Endothelial cell of umbilical vein (primary cell): ENCODE results near the gene PLLP. TPM values are rescaled to one million over a fixed set of nuclear protein-coding genes. Genes with fewer than 3 reads are reported as not detected.

ENCODE experiments used
- BruUV-seq: library from RNA; stranded (reverse); fragments of 400-500 nt; replicated peaks from 2 replicates; lab custom pipeline; 2021; lab: Mats Ljungman, UMichigan
- CTCF ChIA-PET: fragments of 300-600, 350-600 bp; sonication (Branson Sonifier 250); formaldehyde crosslinking; loops from one replicate; lab custom pipeline; 2021; ENCODE audit warnings: antibody characterized with exemption, inconsistent platforms; lab: Charles Lee
- POLR2A ChIA-PET: fragments of 300-600, 350-600 bp; sonication (Branson Sonifier 250); formaldehyde crosslinking; loops from one replicate; lab custom pipeline; 2021; ENCODE audit warnings: antibody characterized with exemption, inconsistent platforms; lab: Charles Lee
- DNase-seq: peaks from one replicate; pipeline ENCODE4 v3.0.0-alpha.2; 2011; ENCODE audit warnings: low read depth, low spot score
- FAIRE-seq: peaks from 2 replicates; lab custom pipeline; 2011; peaks lifted over from hg19 to GRCh38; lab: Jason Lieb, UNC
- H2AFZ ChIP-seq: 2 replicates; pipeline ENCODE4 v1.6.0; 2012; ENCODE audit warnings: low read depth, low read length, control low read depth, inconsistent platforms
- H3K27ac ChIP-seq: 2 replicates; pipeline ENCODE4 v1.5.1; 2011; ENCODE audit warnings: low read depth, mild to moderate bottlenecking, control low read depth, low read length, moderate library complexity; ENCODE audit not compliant: insufficient read depth
- H3K27me3 ChIP-seq, 2 experiments: 2 replicates each; pipeline versions ENCODE4 v1.6.0 to v1.6.1; 2011; ENCODE audit warnings: low read length in 2 of 2, mixed read lengths in 1 of 2; ENCODE audit not compliant: control insufficient read depth in 2 of 2, insufficient read depth in 2 of 2
- H3K36me3 ChIP-seq, 2 experiments: 2 replicates in 1 of 2; 3 replicates in 1 of 2; pipeline ENCODE4 v1.5.1; 2011; ENCODE audit warnings: low read length in 2 of 2, mild to moderate bottlenecking in 1 of 2, moderate library complexity in 1 of 2; ENCODE audit not compliant: control insufficient read depth in 2 of 2, insufficient read depth in 2 of 2; ENCODE audit errors: extremely low read depth in 1 of 2
- H3K4me1 ChIP-seq: 3 replicates; pipeline ENCODE4 v1.5.1; 2011; ENCODE audit warnings: mild to moderate bottlenecking, low read length; ENCODE audit not compliant: control insufficient read depth, insufficient read depth; ENCODE audit errors: extremely low read depth
- H3K4me2 ChIP-seq: 2 replicates; pipeline ENCODE4 v1.6.1; 2011; ENCODE audit warnings: low read length, control low read depth, mixed read lengths; ENCODE audit not compliant: insufficient read depth
- H3K4me3 ChIP-seq, 3 experiments: fragments of 200-600 bp in 1 of 3; sonication (generic), shearing (Covaris generic) in 1 of 3; replicated peaks in 1 of 3; 2 replicates each; pipeline ENCODE4 v1.5.1; 2011 to 2016; ENCODE audit warnings: control low read depth in 3 of 3, low read length in 3 of 3, mild to moderate bottlenecking in 2 of 3, inconsistent platforms in 1 of 3, low read depth in 1 of 3, moderate library complexity in 1 of 3; ENCODE audit not compliant: insufficient read depth in 1 of 3
- H3K79me2 ChIP-seq: 2 replicates; pipeline ENCODE4 v1.6.0; 2012; ENCODE audit warnings: low read length, inconsistent platforms; ENCODE audit not compliant: control insufficient read depth, insufficient read depth
- H3K9ac ChIP-seq: replicated peaks from 2 replicates; pipeline ENCODE3; 2011; ENCODE audit warnings: low read length, control low read depth; ENCODE audit not compliant: insufficient read depth; ENCODE audit errors: extremely low read depth
- H3K9me1 ChIP-seq: replicated peaks from 3 replicates; pipeline ENCODE4 v1.6.0; 2011; ENCODE audit warnings: mild to moderate bottlenecking, low read length; ENCODE audit not compliant: control insufficient read depth, insufficient read depth; ENCODE audit errors: extremely low read depth
- H3K9me3 ChIP-seq: replicated peaks from 2 replicates; pipeline ENCODE4 v1.5.1; 2012; ENCODE audit warnings: low read length, inconsistent platforms; ENCODE audit not compliant: control insufficient read depth, insufficient read depth
- H4K20me1 ChIP-seq: replicated peaks from 2 replicates; pipeline ENCODE3; 2011; ENCODE audit warnings: mild to moderate bottlenecking, low read length; ENCODE audit not compliant: control insufficient read depth, insufficient read depth; ENCODE audit errors: extremely low read depth
- EZH2 ChIP-seq: IDR thresholded peaks from 2 replicates; pipeline ENCODE4 v1.6.1; 2012; ENCODE audit warnings: borderline replicate concordance, low read depth, mild to moderate bottlenecking, moderate library complexity, low read length, inconsistent platforms; ENCODE audit not compliant: severe bottlenecking
- FOS ChIP-seq: IDR thresholded peaks from 2 replicates; pipeline ENCODE4 v1.6.1; 2011; ENCODE audit warnings: mild to moderate bottlenecking, low read length, moderate library complexity, borderline replicate concordance; ENCODE audit not compliant: insufficient read depth
- GATA2 ChIP-seq: IDR thresholded peaks from 2 replicates; pipeline ENCODE4 v1.7.0; 2011; ENCODE audit warnings: low read depth, mild to moderate bottlenecking, moderate library complexity, mixed read lengths, low read length; ENCODE audit not compliant: insufficient read length, insufficient read depth
- JUN ChIP-seq: IDR thresholded peaks from 2 replicates; pipeline ENCODE4 v1.6.1; 2011; ENCODE audit warnings: borderline replicate concordance, low read depth; ENCODE audit not compliant: insufficient read length, insufficient read depth
- MAX ChIP-seq: IDR thresholded peaks from 2 replicates; pipeline ENCODE4 v1.6.1; 2011; ENCODE audit not compliant: insufficient read depth, insufficient read length
- MYC ChIP-seq: IDR thresholded peaks from one replicate; pipeline ENCODE4 v1.6.1; 2011; ENCODE audit warnings: mild to moderate bottlenecking, low read depth, low read length
- POLR2A ChIP-seq: IDR thresholded peaks from 2 replicates; pipeline ENCODE4 v1.6.1; 2012; ENCODE audit warnings: low read depth, mild to moderate bottlenecking, control low read depth, low read length
- POLR2AphosphoS5 ChIP-seq: IDR thresholded peaks from 2 replicates; pipeline ENCODE4 v1.6.1; 2012; ENCODE audit warnings: low read depth, mild to moderate bottlenecking, control low read depth, low read length, moderate library complexity; ENCODE audit not compliant: insufficient read depth
- dilution Hi-C: fragments of 300-500 bp; cut with MboI; formaldehyde crosslinking; loops from one replicate; pipeline ENCODE4 v1.15.0; 2019; ENCODE audit warnings: low sequenced_read_pairs; ENCODE audit not compliant: extremely low pct_ligation_motif_present
- intact Hi-C: fragments of 100-400 bp; cut with micrococcal nuclease; formaldehyde crosslinking; loops from one replicate; pipeline ENCODE4 v1.10.0; 2022
- polyA plus RNA-seq, 4 experiments: library from polyadenylated mRNA; depleted of rRNA in 3 of 4; stranded (reverse) in 3 of 4; unstranded in 1 of 4; fragments of >200 nt; gene quantifications; 2 replicates each; pipeline versions ENCODE4 v1.2.1 to v1.2.3, GENCODE V29; 2011 to 2012; ENCODE audit warnings: missing spikeins in 1 of 4
- total RNA-seq: library from RNA; stranded (reverse); gene quantifications from 2 replicates; pipeline ENCODE4 v1.2.3, GENCODE V29; 2021
- TF ChIP-seq, protein P1 (sequence below), 2 donors: IDR thresholded peaks; 1 replicate in 1 of 2; 2 replicates in 1 of 2; pipeline ENCODE4 v1.5.1; 2011; ENCODE audit warnings: low read length in 2 of 2, mild to moderate bottlenecking in 2 of 2, moderate library complexity in 2 of 2, control low read depth in 1 of 2, inconsistent platforms in 1 of 2, low read depth in 1 of 2; ENCODE audit not compliant: insufficient read depth in 1 of 2; ENCODE audit errors: extremely low read depth in 1 of 2

PLLP gene
- total and polyA plus RNA-seq, 2 donors (not counting 3 experiments of a cell fraction or from before 2014, with no cell fraction given): 4.4 to 14.4 TPM

DNA sequence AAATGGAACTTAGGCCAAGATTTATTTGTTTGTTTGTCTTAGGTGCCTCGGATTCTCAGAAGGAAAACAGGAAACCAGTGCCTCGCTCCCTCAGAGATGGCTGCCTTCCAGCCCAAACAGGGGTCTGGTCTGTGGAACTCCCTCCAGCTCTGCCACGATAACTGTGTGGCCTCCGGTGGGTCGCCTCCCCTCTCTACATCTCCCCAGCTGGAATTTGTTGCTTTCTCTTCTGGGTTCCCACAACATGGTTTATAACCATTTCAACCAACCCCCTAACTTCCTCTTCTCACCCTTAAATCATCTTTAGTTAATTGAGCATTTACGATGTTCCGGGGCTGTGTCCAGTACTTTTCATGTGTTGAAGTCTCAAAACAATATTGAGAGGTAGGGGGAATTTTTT, 30.9 kb upstream of the PLLP start:
- BruUV-seq: no TSS peak

More for the DNA sequence above, 30.9 kb upstream of the PLLP start:
- Histone ChIP-seq H3K79me2 (no peaks in the 10 kb centered on the region), H3K27ac (peak overlapping the region; percentile 33), H2AFZ (peak overlapping the region; percentile 20), H3K9me1 (no peaks in the 10 kb centered on the region), H3K4me1 (peaks cover 33% of the 10 kb centered on the region), H3K4me3 (no peak overlapping the region), H3K27me3 (no peaks in the 10 kb centered on the region), H3K4me2 (peak overlapping the region; percentile 2), H3K36me3 (no peaks in the 10 kb centered on the region), H3K9me3 (no peaks in the 10 kb centered on the region), H4K20me1 (no peaks in the 10 kb centered on the region), H3K9ac (no peak overlapping the region)
- intact Hi-C loops (no loop called here), dilution Hi-C loops (loop anchor here (25.0 kb wide), 1 partner anchor 97 kb away; the partner anchor contains the start of gene CCL17)
- POLR2A ChIA-PET: no interaction called here
- DNase-seq (peak; percentile 55), FAIRE-seq (no peak)
- CTCF ChIA-PET: interaction anchor here (1.4 to 2.8 kb wide), 4 partner anchors 15 to 102 kb away, joined by 3 to 36 read pairs (median 6); no protein-coding TSS in a partner anchor
- TF ChIP-seq JUN (no peak), MAX (no peak), MYC (no peak), FOS (no peak), EZH2 (no peak), GATA2 (no peak), POLR2AphosphoS5 (no peak), POLR2A (no peak)
- TF ChIP-seq, protein P1, sequence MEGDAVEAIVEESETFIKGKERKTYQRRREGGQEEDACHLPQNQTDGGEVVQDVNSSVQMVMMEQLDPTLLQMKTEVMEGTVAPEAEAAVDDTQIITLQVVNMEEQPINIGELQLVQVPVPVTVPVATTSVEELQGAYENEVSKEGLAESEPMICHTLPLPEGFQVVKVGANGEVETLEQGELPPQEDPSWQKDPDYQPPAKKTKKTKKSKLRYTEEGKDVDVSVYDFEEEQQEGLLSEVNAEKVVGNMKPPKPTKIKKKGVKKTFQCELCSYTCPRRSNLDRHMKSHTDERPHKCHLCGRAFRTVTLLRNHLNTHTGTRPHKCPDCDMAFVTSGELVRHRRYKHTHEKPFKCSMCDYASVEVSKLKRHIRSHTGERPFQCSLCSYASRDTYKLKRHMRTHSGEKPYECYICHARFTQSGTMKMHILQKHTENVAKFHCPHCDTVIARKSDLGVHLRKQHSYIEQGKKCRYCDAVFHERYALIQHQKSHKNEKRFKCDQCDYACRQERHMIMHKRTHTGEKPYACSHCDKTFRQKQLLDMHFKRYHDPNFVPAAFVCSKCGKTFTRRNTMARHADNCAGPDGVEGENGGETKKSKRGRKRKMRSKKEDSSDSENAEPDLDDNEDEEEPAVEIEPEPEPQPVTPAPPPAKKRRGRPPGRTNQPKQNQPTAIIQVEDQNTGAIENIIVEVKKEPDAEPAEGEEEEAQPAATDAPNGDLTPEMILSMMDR (IDR thresholded peaks at IDR 0.05; ENCODE audit: extremely low read depth in 1 of 2, insufficient read depth in 1 of 2, low read depth in 1 of 2, low read length in 2 of 2): no peak
